Bronchial epithelial cell (primary cell): ENCODE data around the gene SPINT2. TPM values are rescaled to one million over a fixed set of nuclear protein-coding genes. Genes with fewer than 3 reads are reported as not detected.

Source experiments
- DNase-seq: peaks from one replicate; pipeline ENCODE4 v3.0.0-alpha.2; 2010; ENCODE audit warnings: low read depth
- FAIRE-seq: peaks from 2 replicates; lab custom pipeline; 2011; peaks lifted over from hg19 to GRCh38; lab: Jason Lieb, UNC
- H3K27me3 ChIP-seq: 2 replicates; pipeline ENCODE4 v1.5.1; 2011; ENCODE audit warnings: low read length; ENCODE audit not compliant: control insufficient read depth, insufficient read depth
- H3K36me3 ChIP-seq: 2 replicates; pipeline ENCODE4 v1.5.1; 2011; ENCODE audit warnings: low read length; ENCODE audit not compliant: control insufficient read depth, insufficient read depth
- H3K4me3 ChIP-seq: 2 replicates; pipeline ENCODE4 v1.5.1; 2011; ENCODE audit warnings: mild to moderate bottlenecking, low read depth, low read length, control low read depth
- CTCF ChIP-seq: IDR thresholded peaks from 2 replicates; pipeline ENCODE4 v1.5.1; 2011; ENCODE audit warnings: mild to moderate bottlenecking, moderate library complexity, low read length, control low read depth, inconsistent platforms; ENCODE audit not compliant: insufficient read depth, severe bottlenecking
- total RNA-seq: library from RNA; depleted of rRNA; stranded (reverse); fragments of >200 nt; gene quantifications from 2 replicates; pipeline ENCODE4 v1.2.1, GENCODE V29; 2014

The SPINT2 gene
- total RNA-seq, 1 donor from 2014 or later: 1,057 TPM

- no peak overlapping the region for H3K4me3 ChIP-seq
- no peaks in the 10 kb centered on the region for H3K27me3 ChIP-seq
- TF ChIP-seq CTCF: no peak
- peaks cover 23% of the 10 kb centered on the region for H3K36me3 ChIP-seq
- FAIRE-seq (no peak), DNase-seq (no peak)
These were observed 46.6 kb downstream of the SPINT2 start for GRCh38 chr19:38310986-38311385.

GRCh38 chr19:38315657-38316476, 51.5 kb downstream of the SPINT2 start, which contains the start of gene YIF1B:
Gene YIF1B, minus strand, starts transcription at chr19:38315947. Its CDS starts 30 bp downstream, at chr19:38315917.
- FAIRE-seq (no peak), DNase-seq (peak; percentile 91)
- TF ChIP-seq CTCF: peak; percentile 12
- Histone ChIP-seq H3K27me3 (no peaks in the 10 kb centered on the region), H3K4me3 (peak within 1 kb of the TSS; percentile 50), H3K36me3 (peaks cover 2% of the 10 kb centered on the region)

GRCh38 chr19:38316477-38317067, 52.2 kb downstream of the SPINT2 start:
- H3K4me3 ChIP-seq: peak overlapping the region; percentile 50
- DNase-seq (no peak), FAIRE-seq (no peak)
- TF ChIP-seq CTCF: no peak
- peaks cover 3% of the 10 kb centered on the region for H3K36me3 ChIP-seq
- no peaks in the 10 kb centered on the region for H3K27me3 ChIP-seq

GRCh38 chr19:38317104-38317612, 52.8 kb downstream of the SPINT2 start:
- no peak for FAIRE-seq
- H3K4me3 ChIP-seq: no peak overlapping the region
- DNase-seq: no peak
- no peak for TF ChIP-seq CTCF
- H3K27me3 ChIP-seq: no peaks in the 10 kb centered on the region
- H3K36me3 ChIP-seq: peaks cover 3% of the 10 kb centered on the region

GRCh38 chr19:38318660-38319059, 54.3 kb downstream of the SPINT2 start:
- TF ChIP-seq CTCF: no peak
- FAIRE-seq: no peak
- Histone ChIP-seq H3K36me3 (peaks cover 1% of the 10 kb centered on the region), H3K27me3 (no peaks in the 10 kb centered on the region), H3K4me3 (peak overlapping the region; percentile 71)
- DNase-seq: peak; percentile 73
